Left ventricle myocardium inferior (tissue), 1 donor: Measurements from ENCODE around the gene SHC2. TPM values are rescaled to one million over a fixed set of nuclear protein-coding genes. Genes with fewer than 3 reads are reported as not detected.

ENCODE experiments used
- DNase-seq: peaks from one replicate; pipeline ENCODE4 v3.0.0-alpha.2; 2020
- H3K27ac ChIP-seq: fragments of 200-600 bp; replicated peaks from 2 replicates; pipeline ENCODE4 v1.8.0; 2021
- H3K27me3 ChIP-seq: fragments of 200-600 bp; 2 replicates; pipeline ENCODE4 v1.8.0; 2021; ENCODE audit warnings: low read depth
- H3K36me3 ChIP-seq: fragments of 200-600 bp; 2 replicates; pipeline ENCODE4 v1.8.0; 2021
- H3K4me1 ChIP-seq: fragments of 200-600 bp; 2 replicates; pipeline ENCODE4 v1.8.0; 2021
- H3K4me3 ChIP-seq: fragments of 200-600 bp; 2 replicates; pipeline ENCODE4 v1.8.0; 2021; ENCODE audit warnings: mild to moderate bottlenecking, moderate library complexity
- H3K9me3 ChIP-seq: fragments of 200-600 bp; replicated peaks from 2 replicates; pipeline ENCODE4 v1.8.0; 2021
- CTCF ChIP-seq: fragments of 200-600 bp; IDR thresholded peaks from 2 replicates; pipeline ENCODE4 v1.8.0; 2021; ENCODE audit warnings: antibody characterized with exemption, mild to moderate bottlenecking, borderline replicate concordance
- intact Hi-C: fragments of 100-400 bp; cut with micrococcal nuclease; formaldehyde crosslinking; loops from one replicate; pipeline ENCODE4 v1.11.0; 2022
- total RNA-seq: library from RNA; stranded (reverse); fragmentation: NEBNext Ultra II Directional; extraction: Animal tissue kit (Norgen Biotek cat#: 25700); gene quantifications from one replicate; pipeline ENCODE4 v1.2.1, GENCODE V29; 2021
- donor health status: DM: no; HTN: yes; CAD: no; lungs with severe emphysema.

The SHC2 gene
- total RNA-seq, 1 donor from 2014 or later = 11.3 TPM

- Histone ChIP-seq H3K27ac (no peak overlapping the region), H3K36me3 (no peaks in the 10 kb centered on the region), H3K4me1 (peaks cover 13% of the 10 kb centered on the region), H3K27me3 (peaks cover 86% of the 10 kb centered on the region), H3K4me3 (no peak overlapping the region), H3K9me3 (no peaks in the 10 kb centered on the region)
- TF ChIP-seq CTCF = no peak
- intact Hi-C loops = no loop called here
- no peak for DNase-seq
These were observed 93.3 kb downstream of the SHC2 start for GRCh38 chr19:367561-367960.

DNA sequence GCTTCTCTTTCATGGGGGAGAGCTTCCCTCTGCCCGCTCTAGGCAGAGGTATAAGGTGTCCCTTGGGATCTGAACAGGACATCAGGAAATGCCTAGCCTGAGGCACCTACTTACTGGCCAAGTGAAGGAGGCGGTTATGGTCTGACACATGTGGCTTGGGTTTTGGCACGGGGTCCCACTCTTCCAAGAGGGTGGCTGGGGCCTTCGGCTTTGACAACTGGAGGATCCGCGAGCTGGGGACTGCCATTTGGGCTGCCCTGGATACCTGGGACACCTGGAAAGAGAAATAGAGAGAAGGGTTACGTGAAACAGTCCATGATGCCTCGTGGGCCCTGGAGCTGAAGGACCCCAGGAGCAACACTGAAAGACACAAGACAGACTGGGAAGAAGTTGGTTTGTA lies 93.9 kb downstream of the SHC2 start:
- Histone ChIP-seq H3K4me1 (peaks cover 6% of the 10 kb centered on the region), H3K27me3 (peaks cover 81% of the 10 kb centered on the region), H3K36me3 (no peaks in the 10 kb centered on the region), H3K27ac (no peak overlapping the region), H3K4me3 (no peak overlapping the region), H3K9me3 (no peaks in the 10 kb centered on the region)
- intact Hi-C loops = no loop called here
- no peak for DNase-seq
- no peak for TF ChIP-seq CTCF

Other genes starting within 250 kb of the SHC2 start
- gene PLPP2, start 169.6 kb downstream of the SHC2 start, total RNA-seq = not detected
- gene MIER2, start 116.2 kb downstream of the SHC2 start, total RNA-seq = 15.9 TPM
- 0.63 TPM for gene C2CD4C, start 51.9 kb downstream of the SHC2 start, total RNA-seq
- 0.22 TPM for gene MADCAM1, start 35.5 kb upstream of the SHC2 start, total RNA-seq
- 11.2 TPM for gene TPGS1, start 46.5 kb upstream of the SHC2 start, total RNA-seq
- gene CDC34, start 70.7 kb upstream of the SHC2 start, total RNA-seq = 96.5 TPM
- gene GZMM, start 83.0 kb upstream of the SHC2 start, total RNA-seq = not detected
- 1,533 TPM for gene BSG, start 111.6 kb upstream of the SHC2 start, total RNA-seq
- 21.9 TPM for gene HCN2, start 128.8 kb upstream of the SHC2 start, total RNA-seq
- 54.3 TPM for gene POLRMT, start 172.5 kb upstream of the SHC2 start, total RNA-seq
- not detected for gene FGF22, start 178.8 kb upstream of the SHC2 start, total RNA-seq
- 25.5 TPM for gene RNF126, start 202.2 kb upstream of the SHC2 start, total RNA-seq
- 56.1 TPM for gene FSTL3, start 215.4 kb upstream of the SHC2 start, total RNA-seq
- gene PRSS57, start 234.4 kb upstream of the SHC2 start, total RNA-seq = not detected
- gene PALM, start 247.9 kb upstream of the SHC2 start, total RNA-seq = 26.8 TPM